NB4 (cell line): ENCODE results near the gene HAAO.
"Not testable (repeated sequence)": the region's sequence is repeated elsewhere in the genome, so short reads cannot be mapped to it uniquely, and the experiment has no call there.

Source experiments
- DNase-seq: peaks from one replicate; pipeline ENCODE4 v3.0.0; 2010; ENCODE audit warnings: low read depth
- H3K4me3 ChIP-seq: one replicate; pipeline ENCODE4 v1.5.1; 2011; ENCODE audit warnings: mild to moderate bottlenecking, low read depth, low read length, moderate library complexity
- CTCF ChIP-seq: IDR thresholded peaks from one replicate; pipeline ENCODE4 v1.5.1; 2012; ENCODE audit warnings: low read depth, low read length
- MAX ChIP-seq: IDR thresholded peaks from 2 replicates; pipeline ENCODE4 v1.6.1; 2011; ENCODE audit warnings: low read depth, low read length
- MYC ChIP-seq: IDR thresholded peaks from 2 replicates; pipeline ENCODE4 v1.6.1; 2011; ENCODE audit warnings: low read depth, low read length
- POLR2A ChIP-seq: IDR thresholded peaks from 2 replicates; pipeline ENCODE4 v1.6.1; 2011; ENCODE audit warnings: mild to moderate bottlenecking; ENCODE audit not compliant: insufficient read length; ENCODE audit errors: extremely low read depth

HAAO gene

GRCh38 chr2:42744545-42745082, 47.8 kb downstream of the HAAO start:
- no peak overlapping the region for H3K4me3 ChIP-seq
- DNase-seq = no peak
- no peak for TF ChIP-seq POLR2A
- no peak for TF ChIP-seq MYC

- no peak for TF ChIP-seq MAX
- no peak for TF ChIP-seq MYC
- no peak for TF ChIP-seq POLR2A
- TF ChIP-seq CTCF = no peak
- no peak overlapping the region for H3K4me3 ChIP-seq
- no peak for DNase-seq
Measured at GRCh38 chr2:42743659-42743990, 48.8 kb downstream of the HAAO start.

GRCh38 chr2:42742740-42743658, 49.4 kb downstream of the HAAO start:
- H3K4me3 ChIP-seq = no peak overlapping the region
- TF ChIP-seq MYC (no peak), POLR2A (no peak), CTCF (no peak), MAX (no peak)
- no peak for DNase-seq

GRCh38 chr2:42741140-42741539, 51.2 kb downstream of the HAAO start:
- no peak overlapping the region for H3K4me3 ChIP-seq
- TF ChIP-seq CTCF = no peak
- TF ChIP-seq MAX = no peak
- no peak for TF ChIP-seq MYC
- no peak for TF ChIP-seq POLR2A

GRCh38 chr2:42736598-42737322, 55.6 kb downstream of the HAAO start:
- H3K4me3 ChIP-seq = no peak overlapping the region
- DNase-seq = no peak
- TF ChIP-seq MAX = no peak
- TF ChIP-seq POLR2A = no peak
- no peak for TF ChIP-seq CTCF
- TF ChIP-seq MYC = no peak

More at GRCh38 chr2:42741140-42741539, 51.2 kb downstream of the HAAO start:
- DNase-seq = no peak

GRCh38 chr2:42733852-42734251, 58.5 kb downstream of the HAAO start:
- no peak for DNase-seq
- no peak for TF ChIP-seq POLR2A
- TF ChIP-seq CTCF = no peak
- TF ChIP-seq MAX = no peak
- TF ChIP-seq MYC = no peak
- no peak overlapping the region for H3K4me3 ChIP-seq

GRCh38 chr2:42731316-42731715, 61.1 kb downstream of the HAAO start:
- not testable (repeated sequence) for H3K4me3 ChIP-seq, DNase-seq
